NK-92 (cell line): ENCODE measurements around the gene PSMD4.

ENCODE experiments used
- DNase-seq: peaks from one replicate; lab custom pipeline; 2025; ENCODE audit not compliant: unreplicated experiment; lab: John Stamatoyannopoulos, UW

The PSMD4 gene

GRCh38 chr1:151294742-151295462 is 40.4 kb downstream of the PSMD4 start:
- no peak for DNase-seq

- no peak for DNase-seq
Measured at GRCh38 chr1:151309811-151310323, 55.3 kb downstream of the PSMD4 start.

- no peak for DNase-seq
Measured at GRCh38 chr1:151311011-151311410, 56.5 kb downstream of the PSMD4 start.

- no peak for DNase-seq
Measured at GRCh38 chr1:151311589-151312331, 57.2 kb downstream of the PSMD4 start.

- DNase-seq, result no peak
Measured at GRCh38 chr1:151312411-151312810, 57.9 kb downstream of the PSMD4 start.

- DNase-seq, result no peak
Measured at GRCh38 chr1:151312826-151313225, 58.3 kb downstream of the PSMD4 start.

- DNase-seq, result no peak
Measured at GRCh38 chr1:151313501-151313900, 59.0 kb downstream of the PSMD4 start.

GRCh38 chr1:151314137-151314875 is 59.8 kb downstream of the PSMD4 start:
- DNase-seq, result no peak

GRCh38 chr1:151315565-151316235 is 61.2 kb downstream of the PSMD4 start:
- no peak for DNase-seq
